ENCODE results near the gene RXRA.

Gene RXRA

DNA sequence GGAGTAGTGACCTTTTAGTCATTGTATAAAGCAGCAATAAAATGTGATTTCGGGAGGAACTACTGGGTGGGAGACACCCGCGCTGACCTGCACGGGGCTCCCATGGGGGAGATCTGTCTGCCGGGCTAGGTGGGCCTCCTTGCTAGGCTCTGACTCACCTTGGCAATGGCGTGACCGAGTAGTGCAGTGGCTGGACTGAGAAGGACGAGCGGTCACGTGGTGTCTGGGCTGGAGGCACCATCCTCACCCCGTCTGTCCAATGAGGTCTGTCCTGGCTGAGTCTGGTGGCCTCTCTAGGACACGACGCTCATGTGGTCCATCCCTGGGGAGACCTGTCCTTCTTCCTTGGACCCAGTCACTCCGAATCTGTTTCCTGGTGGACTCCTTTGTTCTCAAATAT is 151.7 kb downstream of the RXRA start:
- Histone ChIP-seq H3K36me3 (ENCODE audit: insufficient read depth, low read length) (no peaks in the 10 kb centered on the region), H3K9ac (ENCODE audit: low read depth, low read length) (no peak overlapping the region), H3K9me3 (ENCODE audit: control insufficient read depth, insufficient read depth, low read length) (no peaks in the 10 kb centered on the region), H3K4me1 (ENCODE audit: insufficient read depth, low read length) (no peaks in the 10 kb centered on the region)

DNA sequence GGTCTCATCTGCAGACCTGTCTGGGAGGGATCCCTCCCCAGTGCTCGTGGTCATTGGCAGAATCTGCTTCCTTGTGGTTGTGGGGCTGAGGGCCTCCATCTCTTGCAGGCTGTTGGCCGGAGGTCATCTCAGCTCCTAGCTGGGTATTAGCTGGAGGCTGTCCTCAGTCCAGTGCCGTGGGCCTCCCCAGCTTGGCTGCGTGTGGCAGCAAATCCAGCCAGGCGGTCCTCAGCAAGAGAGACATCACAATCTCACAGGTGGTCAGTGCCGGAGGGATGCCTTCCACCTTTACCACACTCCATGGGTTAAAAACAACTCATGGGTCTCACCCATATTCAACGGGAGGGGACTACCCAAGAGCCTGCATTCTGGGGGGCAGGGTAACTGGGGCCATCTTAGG is 155.5 kb downstream of the RXRA start:
- Histone ChIP-seq H3K9ac (ENCODE audit: low read depth, low read length) (no peak overlapping the region), H3K4me1 (ENCODE audit: insufficient read depth, low read length) (no peaks in the 10 kb centered on the region), H3K9me3 (ENCODE audit: control insufficient read depth, insufficient read depth, low read length) (no peaks in the 10 kb centered on the region), H3K36me3 (ENCODE audit: insufficient read depth, low read length) (no peaks in the 10 kb centered on the region)

DNA sequence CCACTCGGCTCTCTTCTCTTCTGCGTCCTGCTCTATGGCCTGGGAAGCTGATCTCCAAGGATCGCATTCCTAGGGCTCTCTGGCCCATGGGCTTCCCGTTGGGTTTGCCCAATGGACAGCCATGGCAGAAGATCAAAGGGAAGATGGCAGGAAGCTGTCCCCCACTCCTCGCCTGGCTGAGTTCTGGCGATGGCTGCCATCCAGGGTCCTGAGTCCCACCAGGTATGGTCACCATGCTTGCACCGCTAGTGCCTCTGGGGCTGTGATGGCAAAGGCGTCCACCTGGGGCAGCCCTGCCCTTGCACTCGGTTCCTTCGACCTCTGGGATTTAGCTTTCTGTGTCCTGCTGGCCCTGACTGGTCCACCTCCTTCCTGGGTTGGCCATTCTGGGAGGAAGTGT is 156.0 kb downstream of the RXRA start:
- H3K4me1 ChIP-seq (ENCODE audit: insufficient read depth, low read length) = no peaks in the 10 kb centered on the region
- no peaks in the 10 kb centered on the region for H3K36me3 ChIP-seq (ENCODE audit: insufficient read depth, low read length)
- no peaks in the 10 kb centered on the region for H3K9me3 ChIP-seq (ENCODE audit: control insufficient read depth, insufficient read depth, low read length)
- H3K9ac ChIP-seq (ENCODE audit: low read depth, low read length) = no peak overlapping the region

DNA sequence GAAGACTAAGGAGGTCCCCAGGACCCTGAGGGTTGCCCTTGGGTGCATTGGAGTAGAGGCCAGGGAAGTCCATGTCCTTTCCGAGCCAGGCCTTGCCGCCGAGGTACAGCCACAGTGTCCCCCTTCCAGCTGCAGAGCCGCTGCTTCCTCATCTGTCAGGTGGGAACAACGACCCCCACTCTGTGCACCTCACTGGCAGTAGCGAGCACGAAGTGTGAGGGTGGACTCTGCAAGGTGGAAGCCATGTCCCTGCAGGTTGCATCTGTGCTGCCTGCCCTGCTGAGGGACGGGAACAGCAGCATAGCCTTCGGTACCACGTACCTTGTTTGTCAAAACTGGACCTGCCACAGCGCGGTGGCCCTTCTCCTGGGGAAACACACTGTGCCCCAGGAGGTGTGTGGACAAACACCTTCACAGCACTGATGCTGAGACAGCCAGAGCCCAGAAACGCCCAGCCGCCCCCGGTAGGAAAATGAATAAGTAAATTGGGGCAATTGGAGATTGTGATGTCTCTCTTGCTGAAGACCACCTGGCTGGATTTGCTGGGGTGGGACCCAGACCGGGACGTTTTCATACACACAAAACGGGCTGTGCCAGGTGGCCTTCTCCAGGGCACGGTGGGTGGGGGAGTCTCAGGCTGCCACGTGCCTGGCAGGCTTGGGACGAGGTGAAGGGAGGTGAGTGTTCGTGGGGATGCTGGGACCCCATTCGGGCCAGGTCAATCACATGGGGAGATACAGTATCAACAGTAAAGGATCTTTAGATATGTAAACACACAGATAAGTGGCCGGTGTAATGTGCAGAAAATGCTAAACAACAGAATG is 157.3 kb downstream of the RXRA start:
- H3K9ac ChIP-seq (ENCODE audit: low read depth, low read length) = no peak overlapping the region
- no peaks in the 10 kb centered on the region for H3K9me3 ChIP-seq (ENCODE audit: control insufficient read depth, insufficient read depth, low read length)
- H3K36me3 ChIP-seq (ENCODE audit: insufficient read depth, low read length) = no peaks in the 10 kb centered on the region
- no peaks in the 10 kb centered on the region for H3K4me1 ChIP-seq (ENCODE audit: insufficient read depth, low read length)

DNA sequence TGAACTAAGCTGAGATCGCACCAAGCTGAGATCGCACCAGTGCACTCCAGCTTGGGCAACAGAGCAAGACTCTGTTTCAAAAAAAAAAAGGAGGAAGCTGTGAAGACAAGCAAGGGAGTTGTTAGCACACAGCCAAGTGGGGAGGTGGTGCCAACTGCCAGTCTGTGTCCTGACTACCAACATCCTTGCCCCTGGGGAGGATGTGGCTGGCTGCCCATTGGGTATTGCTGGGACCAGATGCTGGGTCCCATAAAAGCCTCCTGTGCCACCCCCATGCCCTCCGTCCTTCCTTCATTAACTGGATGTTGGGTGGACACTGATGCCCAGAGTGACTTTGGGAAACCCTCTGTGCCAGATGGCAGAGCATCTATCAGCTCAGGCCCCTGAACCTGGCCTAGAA is 158.2 kb downstream of the RXRA start:
- H3K36me3 ChIP-seq (ENCODE audit: insufficient read depth, low read length) = no peaks in the 10 kb centered on the region
- H3K9ac ChIP-seq (ENCODE audit: low read depth, low read length) = no peak overlapping the region
- no peaks in the 10 kb centered on the region for H3K4me1 ChIP-seq (ENCODE audit: insufficient read depth, low read length)

DNA sequence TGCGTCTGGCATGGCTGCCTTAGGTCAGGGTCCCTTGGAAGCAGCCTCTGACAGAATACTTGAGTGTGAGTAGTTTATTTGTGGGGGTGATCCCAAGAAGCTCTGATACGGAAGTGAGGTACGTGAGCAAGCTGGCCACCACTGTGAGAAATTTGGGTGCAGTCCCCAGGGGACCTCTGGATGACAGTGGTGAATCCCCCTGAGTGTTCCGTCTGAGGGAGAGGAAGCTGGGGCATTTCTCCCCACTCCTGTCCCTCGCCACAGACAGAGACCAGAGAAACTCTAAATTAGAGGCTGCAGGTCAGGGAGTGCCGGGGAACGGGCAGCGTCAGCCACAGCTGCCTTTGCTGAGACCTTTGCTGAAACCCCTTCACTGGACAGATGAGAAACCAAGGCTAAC is 159.4 kb downstream of the RXRA start:
- no peaks in the 10 kb centered on the region for H3K4me1 ChIP-seq (ENCODE audit: insufficient read depth, low read length)
- H3K9ac ChIP-seq (ENCODE audit: low read depth, low read length) = no peak overlapping the region
- no peaks in the 10 kb centered on the region for H3K36me3 ChIP-seq (ENCODE audit: insufficient read depth, low read length)
- H3K9me3 ChIP-seq (ENCODE audit: control insufficient read depth, insufficient read depth, low read length) = no peaks in the 10 kb centered on the region

More for the DNA sequence above, 158.2 kb downstream of the RXRA start:
- no peaks in the 10 kb centered on the region for H3K9me3 ChIP-seq (ENCODE audit: control insufficient read depth, insufficient read depth, low read length)

DNA sequence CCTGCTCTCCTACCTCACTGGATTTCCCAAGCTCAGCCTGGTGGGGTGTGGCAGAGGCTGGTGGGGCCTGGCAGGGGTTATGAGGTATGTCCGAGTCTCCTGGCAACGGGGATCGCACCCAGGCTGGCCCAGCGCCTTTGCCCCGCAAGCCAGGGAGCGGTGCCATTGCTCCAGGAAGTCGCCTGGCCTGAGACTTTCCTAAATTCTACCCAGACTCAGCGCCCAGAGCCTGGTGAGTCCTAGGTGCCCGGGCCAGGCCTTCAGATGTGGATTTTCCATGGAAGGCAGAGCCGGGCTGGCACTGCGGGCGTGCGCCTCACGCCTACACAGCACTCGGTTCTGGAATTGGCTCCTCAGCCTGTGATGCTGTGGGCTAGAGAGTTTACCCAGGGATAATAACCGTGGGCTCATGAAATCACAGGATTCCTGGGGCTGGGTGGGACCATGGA is 159.9 kb downstream of the RXRA start:
- Histone ChIP-seq H3K9ac (ENCODE audit: low read depth, low read length) (no peak overlapping the region), H3K4me1 (ENCODE audit: insufficient read depth, low read length) (no peaks in the 10 kb centered on the region), H3K9me3 (ENCODE audit: control insufficient read depth, insufficient read depth, low read length) (no peaks in the 10 kb centered on the region), H3K36me3 (ENCODE audit: insufficient read depth, low read length) (no peaks in the 10 kb centered on the region)

DNA sequence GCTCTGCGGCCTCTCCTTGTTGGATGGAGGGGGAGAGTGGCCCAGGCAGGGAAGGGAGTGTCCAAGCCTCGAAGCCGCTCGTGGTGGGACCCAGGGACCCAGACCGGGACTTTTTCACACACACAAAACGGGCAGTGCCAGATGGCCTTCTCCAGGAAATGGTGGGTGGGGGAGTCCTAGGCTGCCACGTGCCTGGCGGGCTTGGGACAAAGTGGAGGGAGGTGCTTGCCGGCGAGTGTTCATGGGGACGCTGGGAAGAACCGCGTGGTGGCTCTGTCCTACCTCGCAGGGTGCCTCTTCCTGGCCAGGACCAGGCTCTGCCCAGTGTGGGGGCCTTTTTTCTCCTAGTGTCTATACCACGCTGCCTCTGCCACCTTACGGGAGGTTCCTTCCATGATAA is 160.3 kb downstream of the RXRA start:
- Histone ChIP-seq H3K9me3 (ENCODE audit: control insufficient read depth, insufficient read depth, low read length) (no peaks in the 10 kb centered on the region), H3K9ac (ENCODE audit: low read depth, low read length) (no peak overlapping the region), H3K36me3 (ENCODE audit: insufficient read depth, low read length) (no peaks in the 10 kb centered on the region), H3K4me1 (ENCODE audit: insufficient read depth, low read length) (no peaks in the 10 kb centered on the region)
